Heart left ventricle (tissue), 13 donors: ENCODE measurements around the gene KCNH1.

Source experiments
- CTCF ChIP-seq, 12 donors: fragments of 200-600 bp; sonication (generic) in 4 of 12; IDR thresholded peaks; one replicate each; pipeline versions ENCODE4 v1.5.0 to v1.8.0; 2018 to 2022; ENCODE audit warnings: antibody characterized with exemption in 12 of 12, mild to moderate bottlenecking in 5 of 12
- POLR2A ChIP-seq, 2 donors: fragments of 450-650 bp; IDR thresholded peaks; one replicate each; pipeline ENCODE4 v1.6.1; 2017; ENCODE audit warnings: antibody characterized with exemption in 2 of 2, mild to moderate bottlenecking in 2 of 2, moderate library complexity in 2 of 2
- donor health status: ischemic (EF 13 %, LVEDD 7.1; RV severe dilation, severe dysfunction).
- donor health status: DM: no; HTN: yes; CAD: no.
- donor health status: DM: no; HTN: no; CAD: no.
- donor health status: ischemic (EF 25% LVEDD 6.9; RV normal size, moderate dysfunction).
- donor health status: ischemic (EF 25% LVEDD 5.7; RV mildly dilated, moderate dysfunction).
- donor health status: ischemic (EF 35%, LVEDD 5.7; RV mildly dilated, moderate dysfunction).
- donor health status: nonischemic (EF 11% LVEDD 7.7; RV severe dilation, severe dysfunction).
- donor health status: DM: yes; HTN: yes; CAD: no.
- donor health status: PGD.
- donor health status: ischemic (EF 29% LVEDD 5.4; RV normal size, mild dysfunction).
- donor health status: nonischemic (EF 23%, LVEDD 6.1; RV moderate dilation, normal function).

GRCh38 chr1:210684466-210685294 is 449.3 kb downstream of the KCNH1 start:
- TF ChIP-seq CTCF (IDR thresholded peaks at IDR 0.05) (no peak), POLR2A (IDR thresholded peaks at IDR 0.05) (no peak)
